Mucosa of stomach (tissue), 1 donor: Measurements from ENCODE around the gene GREB1L.
"Not testable (repeated sequence)": the region's sequence is repeated elsewhere in the genome, so short reads cannot be mapped to it uniquely, and the experiment has no call there.

Experiments
- H3K27me3 ChIP-seq: one replicate; pipeline ENCODE4 v1.7.0; 2013; ENCODE audit warnings: mild to moderate bottlenecking, low read length; ENCODE audit not compliant: control insufficient read depth, insufficient read depth
- H3K36me3 ChIP-seq: one replicate; pipeline ENCODE4 v1.7.0; 2013; ENCODE audit warnings: low read length; ENCODE audit not compliant: control insufficient read depth, insufficient read depth
- H3K4me1 ChIP-seq: one replicate; pipeline ENCODE4 v1.7.0; 2013; ENCODE audit warnings: mild to moderate bottlenecking, low read length; ENCODE audit not compliant: control insufficient read depth, insufficient read depth
- H3K4me3 ChIP-seq: one replicate; pipeline ENCODE4 v1.7.0; 2013; ENCODE audit warnings: low read length
- H3K9ac ChIP-seq: one replicate; pipeline ENCODE4 v1.7.0; 2013; ENCODE audit warnings: mild to moderate bottlenecking, low read length, moderate library complexity
- H3K9me3 ChIP-seq: one replicate; pipeline ENCODE4 v1.7.0; 2013; ENCODE audit warnings: mild to moderate bottlenecking, low read length, moderate library complexity; ENCODE audit not compliant: control insufficient read depth
- donor health status: Pancreatic carcinoma.

Gene GREB1L

DNA sequence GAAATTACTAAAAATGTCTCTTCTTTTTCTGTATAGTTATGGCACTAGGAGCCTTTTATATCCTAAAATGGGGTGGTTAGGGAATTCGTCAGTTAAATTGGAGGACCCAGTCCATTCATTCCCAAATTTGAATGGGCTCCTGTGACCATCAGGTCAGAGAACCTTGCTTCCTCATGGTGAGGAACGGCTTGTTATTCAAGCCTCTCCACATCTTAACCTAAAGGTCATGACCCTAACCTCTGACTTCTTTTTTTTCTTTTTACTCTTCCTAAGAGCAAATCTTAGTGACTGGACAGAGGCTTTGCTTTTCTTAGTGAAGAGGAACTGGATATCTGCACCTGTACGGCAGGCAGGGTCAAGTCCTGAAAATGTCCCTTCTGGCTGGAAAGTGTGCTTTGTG lies 53.1 kb downstream of the GREB1L start:
- H3K4me3 ChIP-seq: no peak overlapping the region
- no peak overlapping the region for H3K9ac ChIP-seq
- H3K4me1 ChIP-seq: no peaks in the 10 kb centered on the region
- H3K27me3 ChIP-seq: peaks cover 3% of the 10 kb centered on the region
- H3K9me3 ChIP-seq: no peaks in the 10 kb centered on the region
- no peaks in the 10 kb centered on the region for H3K36me3 ChIP-seq

DNA sequence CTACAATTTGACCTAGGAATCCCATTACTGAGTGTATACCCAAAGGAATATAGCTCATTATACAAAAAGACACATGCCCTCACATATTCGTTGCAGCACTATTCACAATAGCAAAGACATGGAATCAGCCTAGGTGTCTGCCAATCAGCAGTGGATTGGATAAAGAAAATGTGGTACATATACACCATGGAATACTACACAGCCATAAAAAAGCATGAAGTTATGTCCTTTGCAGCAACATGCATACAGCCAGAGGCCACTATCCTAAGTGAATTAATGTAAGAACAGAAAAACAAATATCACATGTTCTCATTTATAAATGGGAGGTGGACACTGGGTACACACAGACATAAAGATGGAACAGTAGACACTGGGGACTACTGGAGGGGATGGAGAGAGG lies 54.0 kb downstream of the GREB1L start:
- Histone ChIP-seq H3K4me1 (no peaks in the 10 kb centered on the region), H3K4me3 (no peak overlapping the region)

DNA sequence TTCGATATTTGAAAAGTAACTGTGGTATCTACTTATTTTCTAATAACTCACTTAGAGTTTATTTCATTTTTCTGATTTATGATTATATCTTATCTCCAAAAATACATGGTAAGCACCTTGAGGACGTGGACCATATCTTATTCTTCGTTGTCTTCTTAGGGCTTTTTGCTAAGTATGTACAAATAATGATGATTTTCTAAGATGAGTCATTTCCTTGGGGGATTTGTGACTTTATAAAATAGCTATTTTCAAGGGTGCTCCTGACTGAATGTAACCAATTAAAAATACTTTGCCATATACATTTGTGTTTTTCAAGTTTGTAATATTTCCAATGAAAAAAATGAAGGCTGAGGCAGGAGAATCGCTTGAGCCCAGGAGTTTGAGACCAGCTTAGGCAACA lies 56.3 kb downstream of the GREB1L start:
- no peaks in the 10 kb centered on the region for H3K9me3 ChIP-seq
- no peak overlapping the region for H3K9ac ChIP-seq
- no peak overlapping the region for H3K4me3 ChIP-seq
- H3K36me3 ChIP-seq: no peaks in the 10 kb centered on the region
- peaks cover 3% of the 10 kb centered on the region for H3K27me3 ChIP-seq
- H3K4me1 ChIP-seq: no peaks in the 10 kb centered on the region

More for the DNA sequence above, 54.0 kb downstream of the GREB1L start:
- Histone ChIP-seq H3K9ac (no peak overlapping the region), H3K36me3 (no peaks in the 10 kb centered on the region), H3K27me3 (peaks cover 3% of the 10 kb centered on the region), H3K9me3 (no peaks in the 10 kb centered on the region)

DNA sequence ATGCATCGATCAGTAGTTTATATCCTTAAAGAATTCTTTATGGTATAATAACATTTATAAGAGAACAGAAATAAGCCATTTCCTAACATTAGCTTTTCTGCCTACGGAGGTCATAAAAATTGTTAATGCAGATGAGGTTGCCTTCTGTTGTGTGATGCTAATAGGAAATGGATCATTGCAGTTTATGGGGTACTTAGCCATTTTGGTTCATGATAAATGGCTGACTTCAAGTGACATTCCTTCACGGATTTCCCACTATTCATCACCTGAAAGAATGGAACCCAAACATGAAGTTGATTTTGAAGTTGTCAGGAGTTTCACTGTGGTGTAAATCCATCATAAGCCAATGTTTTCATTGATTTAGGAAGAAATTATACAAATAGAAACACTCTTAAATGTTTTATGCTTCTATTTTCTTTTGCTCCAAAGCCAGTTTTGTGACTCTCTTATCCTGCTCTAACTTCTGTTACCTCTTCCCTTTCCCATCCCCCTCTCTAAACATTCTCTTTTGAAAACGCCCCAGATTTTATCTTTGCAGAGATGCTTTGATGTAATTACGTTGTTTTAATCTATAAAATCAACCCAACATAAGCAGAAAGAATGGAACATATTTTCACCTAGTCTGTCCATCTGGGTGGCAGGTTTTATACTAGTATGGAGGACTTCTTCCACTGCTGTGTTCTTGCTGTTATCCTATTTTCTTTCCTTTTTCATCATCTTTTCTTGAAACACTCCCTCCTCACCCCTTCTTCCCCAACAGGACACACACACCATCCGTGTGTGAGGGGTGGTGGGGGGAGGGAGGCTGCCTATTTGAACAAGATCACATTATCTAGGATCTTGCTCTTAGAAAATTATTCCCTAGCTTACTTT lies 58.2 kb downstream of the GREB1L start:
- H3K9ac ChIP-seq: no peak overlapping the region

DNA sequence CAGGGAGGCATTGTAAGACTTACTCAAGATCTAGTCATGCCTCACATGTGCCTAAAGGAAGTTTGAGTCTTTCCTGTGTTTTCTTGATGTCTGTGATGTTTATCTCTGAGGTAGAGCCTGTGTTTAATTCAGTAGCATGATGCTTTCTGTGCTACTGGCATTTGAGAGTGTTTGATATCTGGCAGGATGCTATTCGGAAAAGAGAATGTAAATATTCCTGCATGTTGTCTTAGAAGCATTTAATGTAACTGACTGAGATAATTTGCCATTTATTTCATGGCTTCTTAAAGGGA lies 58.8 kb downstream of the GREB1L start:
- no peaks in the 10 kb centered on the region for H3K9me3 ChIP-seq
- H3K27me3 ChIP-seq: peaks cover 3% of the 10 kb centered on the region
- no peak overlapping the region for H3K4me3 ChIP-seq
- H3K9ac ChIP-seq: no peak overlapping the region
- H3K36me3 ChIP-seq: no peaks in the 10 kb centered on the region
- H3K4me1 ChIP-seq: no peaks in the 10 kb centered on the region

More for the DNA sequence above, 58.2 kb downstream of the GREB1L start:
- Histone ChIP-seq H3K4me3 (no peak overlapping the region), H3K36me3 (no peaks in the 10 kb centered on the region), H3K4me1 (no peaks in the 10 kb centered on the region), H3K27me3 (peaks cover 3% of the 10 kb centered on the region), H3K9me3 (no peaks in the 10 kb centered on the region)

DNA sequence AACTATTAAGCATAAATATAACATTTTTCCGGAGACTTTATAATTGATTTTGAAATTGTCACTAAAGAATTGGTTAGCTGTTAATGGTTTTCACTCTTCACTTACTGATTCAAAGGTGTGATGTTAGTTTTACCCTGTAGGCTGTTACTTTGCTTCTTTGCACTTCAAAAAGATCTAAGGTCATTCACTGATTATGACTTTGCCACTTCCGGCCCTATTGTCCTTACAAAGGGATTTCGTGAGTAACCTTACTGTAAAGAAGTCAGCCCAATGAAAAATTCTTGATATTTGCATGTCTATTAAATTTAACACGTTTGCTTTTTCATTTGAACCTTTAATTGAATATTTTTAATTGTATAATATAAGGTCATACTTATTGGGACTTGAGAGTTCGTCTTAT lies 61.4 kb downstream of the GREB1L start:
- no peak overlapping the region for H3K9ac ChIP-seq
- peaks cover 3% of the 10 kb centered on the region for H3K27me3 ChIP-seq
- H3K36me3 ChIP-seq: no peaks in the 10 kb centered on the region
- H3K4me1 ChIP-seq: no peaks in the 10 kb centered on the region
- H3K9me3 ChIP-seq: no peaks in the 10 kb centered on the region
- H3K4me3 ChIP-seq: no peak overlapping the region

DNA sequence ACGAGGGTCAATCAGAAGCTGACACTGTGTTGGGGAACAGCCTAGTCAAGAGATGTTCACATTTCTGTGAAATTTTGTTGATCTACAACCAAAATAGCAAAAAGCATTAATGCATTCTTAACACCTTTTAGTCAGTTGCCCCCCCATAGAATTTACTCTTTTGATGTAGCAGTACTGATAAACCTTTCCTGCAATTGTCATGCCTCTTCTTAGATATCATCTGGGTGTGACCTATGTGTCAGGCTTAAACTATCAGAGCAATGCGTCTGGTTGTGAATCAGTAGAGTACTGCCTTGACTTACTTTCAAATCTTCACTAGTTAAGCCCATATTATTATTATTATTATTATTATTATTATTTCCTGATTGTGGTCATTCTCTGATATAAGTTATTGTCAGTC lies 61.9 kb downstream of the GREB1L start:
- Histone ChIP-seq H3K9me3 (no peaks in the 10 kb centered on the region), H3K27me3 (peaks cover 3% of the 10 kb centered on the region), H3K9ac (no peak overlapping the region), H3K36me3 (no peaks in the 10 kb centered on the region), H3K4me1 (no peaks in the 10 kb centered on the region), H3K4me3 (no peak overlapping the region)

DNA sequence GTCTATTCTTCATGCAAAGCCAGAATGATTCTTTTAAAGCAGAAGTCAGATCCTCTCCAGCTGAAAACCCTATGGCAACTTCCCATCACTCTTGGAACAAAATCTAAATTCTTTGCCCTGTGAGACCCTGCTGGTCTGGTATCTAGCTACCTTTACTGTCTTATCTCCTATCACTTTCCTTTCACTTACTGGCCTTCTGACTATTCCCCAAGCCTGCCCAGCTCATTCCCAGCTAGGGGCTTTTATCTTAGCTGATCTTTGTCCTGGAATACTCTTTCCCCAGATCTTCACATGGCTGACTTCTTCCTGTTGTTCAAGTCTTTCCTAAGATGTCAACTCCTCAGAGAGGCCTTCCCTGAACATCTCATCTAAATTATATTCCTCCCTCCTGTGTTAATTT lies 63.6 kb downstream of the GREB1L start:
- Histone ChIP-seq H3K27me3 (peaks cover 3% of the 10 kb centered on the region), H3K4me3 (no peak overlapping the region), H3K36me3 (no peaks in the 10 kb centered on the region), H3K9me3 (no peaks in the 10 kb centered on the region), H3K9ac (no peak overlapping the region), H3K4me1 (no peaks in the 10 kb centered on the region)

DNA sequence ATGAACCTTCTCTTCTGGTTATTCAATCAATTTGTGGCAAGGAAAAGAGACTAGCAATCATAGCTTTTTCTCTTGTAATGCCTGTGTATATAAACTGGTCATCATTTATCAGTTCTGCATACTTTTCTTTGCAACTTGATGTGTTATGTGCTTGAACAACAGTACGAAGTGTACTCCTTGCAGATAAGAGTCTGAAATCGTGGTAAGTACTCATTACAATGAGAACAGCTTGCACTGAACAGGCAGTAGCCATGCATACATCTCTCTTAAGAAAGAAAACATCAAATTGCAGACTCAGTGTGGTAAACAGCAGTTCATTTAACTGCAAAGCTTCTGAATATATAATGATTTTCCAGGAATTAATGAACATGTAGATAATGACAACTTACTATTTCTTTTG lies 64.3 kb downstream of the GREB1L start:
- no peaks in the 10 kb centered on the region for H3K4me1 ChIP-seq
- no peaks in the 10 kb centered on the region for H3K9me3 ChIP-seq
- H3K9ac ChIP-seq: no peak overlapping the region
- no peak overlapping the region for H3K4me3 ChIP-seq
- no peaks in the 10 kb centered on the region for H3K36me3 ChIP-seq
- peaks cover 3% of the 10 kb centered on the region for H3K27me3 ChIP-seq

DNA sequence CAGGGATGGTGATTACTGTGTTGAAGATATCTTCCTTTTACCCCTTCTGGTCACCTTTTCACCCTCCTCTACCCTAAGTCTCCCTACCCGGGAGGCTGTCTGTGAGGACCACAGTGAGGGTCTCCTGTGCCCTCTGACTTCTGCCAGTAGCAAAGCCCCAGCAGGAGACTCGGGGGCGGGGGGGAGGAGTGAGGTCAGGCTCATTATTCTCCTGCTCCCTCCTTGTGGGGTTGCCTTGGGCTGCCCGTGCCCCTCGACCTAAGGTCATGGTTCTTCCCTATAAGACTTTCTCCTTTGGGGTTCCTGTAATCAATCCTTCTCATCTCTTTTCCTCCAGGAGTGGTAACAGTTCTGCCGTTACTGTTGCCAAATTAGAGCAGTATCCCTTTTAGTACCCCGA lies 65.5 kb downstream of the GREB1L start:
- Histone ChIP-seq H3K4me3 (no peak overlapping the region), H3K36me3 (no peaks in the 10 kb centered on the region), H3K9ac (no peak overlapping the region), H3K9me3 (no peaks in the 10 kb centered on the region), H3K4me1 (no peaks in the 10 kb centered on the region), H3K27me3 (no peaks in the 10 kb centered on the region)

DNA sequence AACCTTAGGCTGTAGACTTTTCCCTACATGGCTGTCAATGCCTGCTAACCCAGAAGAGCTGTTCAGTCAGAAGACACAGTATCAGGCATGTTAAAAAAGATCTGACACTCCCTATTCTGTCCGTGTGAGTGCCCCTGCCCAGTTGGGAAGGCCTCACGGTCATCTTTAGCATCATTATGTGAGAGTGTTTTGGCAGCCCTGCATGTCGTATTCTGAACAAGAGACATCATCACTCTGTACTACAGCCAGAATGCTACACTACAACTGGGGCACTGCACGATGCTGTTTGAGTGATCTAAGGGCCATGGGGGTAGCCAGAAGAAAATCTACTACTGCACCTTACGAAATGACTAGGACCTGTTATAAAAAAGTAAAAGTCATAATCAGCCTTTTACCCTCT lies 67.2 kb downstream of the GREB1L start:
- H3K9me3 ChIP-seq: no peaks in the 10 kb centered on the region
- H3K9ac ChIP-seq: no peak overlapping the region
- H3K27me3 ChIP-seq: no peaks in the 10 kb centered on the region
- H3K4me3 ChIP-seq: no peak overlapping the region
- H3K4me1 ChIP-seq: no peaks in the 10 kb centered on the region
- no peaks in the 10 kb centered on the region for H3K36me3 ChIP-seq

DNA sequence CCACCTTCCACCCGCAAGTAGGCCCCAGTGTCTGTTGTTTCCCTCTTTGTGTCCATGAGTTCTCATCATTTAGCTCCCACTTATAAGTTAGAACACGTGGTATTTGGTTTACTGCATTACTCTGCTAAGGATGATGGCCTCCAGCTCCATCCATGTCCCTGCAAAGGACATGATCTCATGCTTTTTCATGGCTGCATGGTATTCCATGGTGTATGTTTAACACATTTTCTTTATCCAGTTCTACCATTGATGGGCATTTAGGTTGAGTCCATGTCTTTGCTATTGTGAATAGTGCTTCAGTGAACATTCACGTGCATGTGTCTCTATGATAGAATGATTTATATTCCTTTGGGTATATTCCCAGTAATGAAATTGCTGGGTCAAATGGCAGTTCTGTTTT lies 69.9 kb downstream of the GREB1L start:
- H3K36me3 ChIP-seq, H3K27me3 ChIP-seq, H3K4me3 ChIP-seq, H3K9me3 ChIP-seq, H3K9ac ChIP-seq, H3K4me1 ChIP-seq: not testable (repeated sequence)

DNA sequence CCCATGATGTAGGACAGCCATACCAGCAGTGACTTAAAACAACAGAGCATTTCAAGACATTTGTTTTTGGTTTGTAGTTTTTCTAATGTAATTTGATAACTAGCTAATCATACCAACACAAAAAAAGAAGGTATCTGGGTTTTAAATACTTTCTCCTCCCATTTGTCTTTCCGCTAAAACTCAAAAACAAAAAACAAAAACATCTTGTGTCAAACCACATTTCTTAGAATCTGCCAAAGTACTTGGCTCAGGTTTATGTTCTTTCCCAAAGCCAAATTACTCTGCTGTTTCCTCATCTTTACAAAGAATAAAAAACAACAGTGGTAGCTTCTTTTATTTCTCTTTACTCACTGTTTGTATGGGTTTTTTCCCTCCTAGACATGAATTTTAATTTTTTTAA lies 71.5 kb downstream of the GREB1L start:
- no peaks in the 10 kb centered on the region for H3K27me3 ChIP-seq
- H3K9ac ChIP-seq: no peak overlapping the region

More for the DNA sequence above, 71.5 kb downstream of the GREB1L start:
- Histone ChIP-seq H3K9me3 (no peaks in the 10 kb centered on the region), H3K4me1 (no peaks in the 10 kb centered on the region), H3K4me3 (no peak overlapping the region), H3K36me3 (no peaks in the 10 kb centered on the region)
